ENCODE data around the gene CD79A.

The CD79A gene

DNA sequence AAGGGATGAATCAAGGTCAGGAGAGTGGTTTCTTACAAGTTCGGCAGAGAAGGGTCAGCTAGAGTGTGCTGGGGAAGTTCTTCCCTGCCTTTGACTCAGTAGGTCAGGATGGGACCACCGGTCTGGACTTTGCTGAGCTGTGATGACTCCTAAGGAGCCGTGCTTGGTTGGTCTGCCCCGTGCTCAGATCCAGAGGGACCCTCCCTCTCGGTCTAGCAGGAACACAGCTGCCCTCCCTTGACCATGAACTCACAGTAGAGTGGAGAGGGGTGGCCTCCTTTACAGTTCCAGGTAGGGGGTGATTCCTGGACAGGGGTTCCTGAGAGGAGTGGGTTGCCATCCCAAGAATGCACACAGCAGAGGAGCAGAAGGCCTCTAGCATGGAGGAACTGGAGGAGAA, 12.7 kb upstream of the CD79A start:
- TF ChIP-seq, protein P1, sequence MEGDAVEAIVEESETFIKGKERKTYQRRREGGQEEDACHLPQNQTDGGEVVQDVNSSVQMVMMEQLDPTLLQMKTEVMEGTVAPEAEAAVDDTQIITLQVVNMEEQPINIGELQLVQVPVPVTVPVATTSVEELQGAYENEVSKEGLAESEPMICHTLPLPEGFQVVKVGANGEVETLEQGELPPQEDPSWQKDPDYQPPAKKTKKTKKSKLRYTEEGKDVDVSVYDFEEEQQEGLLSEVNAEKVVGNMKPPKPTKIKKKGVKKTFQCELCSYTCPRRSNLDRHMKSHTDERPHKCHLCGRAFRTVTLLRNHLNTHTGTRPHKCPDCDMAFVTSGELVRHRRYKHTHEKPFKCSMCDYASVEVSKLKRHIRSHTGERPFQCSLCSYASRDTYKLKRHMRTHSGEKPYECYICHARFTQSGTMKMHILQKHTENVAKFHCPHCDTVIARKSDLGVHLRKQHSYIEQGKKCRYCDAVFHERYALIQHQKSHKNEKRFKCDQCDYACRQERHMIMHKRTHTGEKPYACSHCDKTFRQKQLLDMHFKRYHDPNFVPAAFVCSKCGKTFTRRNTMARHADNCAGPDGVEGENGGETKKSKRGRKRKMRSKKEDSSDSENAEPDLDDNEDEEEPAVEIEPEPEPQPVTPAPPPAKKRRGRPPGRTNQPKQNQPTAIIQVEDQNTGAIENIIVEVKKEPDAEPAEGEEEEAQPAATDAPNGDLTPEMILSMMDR (IDR thresholded peaks at IDR 0.05; ENCODE audit: unreplicated experiment in 3 of 3), result no peak

GRCh38 chr19:41866284-41866683, 10.8 kb upstream of the CD79A start:
- H3K4me1 Mint-ChIP-seq, result peaks cover 38% of the 10 kb centered on the region
- H3K36me3 Mint-ChIP-seq (ENCODE audit: low read depth), result peaks cover 62% of the 10 kb centered on the region
- no peak overlapping the region for H3K27ac Mint-ChIP-seq
- H3K27me3 Mint-ChIP-seq (ENCODE audit: low read depth), result no peaks in the 10 kb centered on the region
- TF ChIP-seq, protein P1 (IDR thresholded peaks at IDR 0.05; ENCODE audit: unreplicated experiment in 3 of 3), result no peak
- H3K4me3 Mint-ChIP-seq, result no peak overlapping the region
- H3K9me3 Mint-ChIP-seq, result no peaks in the 10 kb centered on the region

More for the DNA sequence above, 12.7 kb upstream of the CD79A start:
- H3K4me3 Mint-ChIP-seq, result peak overlapping the region in 2 of 3 experiments; percentile 12 to 56
- H3K9me3 Mint-ChIP-seq, result no peaks in the 10 kb centered on the region
- H3K4me1 Mint-ChIP-seq, result peaks cover 45% of the 10 kb centered on the region
- peaks cover 60% of the 10 kb centered on the region for H3K36me3 Mint-ChIP-seq (ENCODE audit: low read depth)
- no peaks in the 10 kb centered on the region for H3K27me3 Mint-ChIP-seq (ENCODE audit: low read depth)
- H3K27ac Mint-ChIP-seq, result no peak overlapping the region

DNA sequence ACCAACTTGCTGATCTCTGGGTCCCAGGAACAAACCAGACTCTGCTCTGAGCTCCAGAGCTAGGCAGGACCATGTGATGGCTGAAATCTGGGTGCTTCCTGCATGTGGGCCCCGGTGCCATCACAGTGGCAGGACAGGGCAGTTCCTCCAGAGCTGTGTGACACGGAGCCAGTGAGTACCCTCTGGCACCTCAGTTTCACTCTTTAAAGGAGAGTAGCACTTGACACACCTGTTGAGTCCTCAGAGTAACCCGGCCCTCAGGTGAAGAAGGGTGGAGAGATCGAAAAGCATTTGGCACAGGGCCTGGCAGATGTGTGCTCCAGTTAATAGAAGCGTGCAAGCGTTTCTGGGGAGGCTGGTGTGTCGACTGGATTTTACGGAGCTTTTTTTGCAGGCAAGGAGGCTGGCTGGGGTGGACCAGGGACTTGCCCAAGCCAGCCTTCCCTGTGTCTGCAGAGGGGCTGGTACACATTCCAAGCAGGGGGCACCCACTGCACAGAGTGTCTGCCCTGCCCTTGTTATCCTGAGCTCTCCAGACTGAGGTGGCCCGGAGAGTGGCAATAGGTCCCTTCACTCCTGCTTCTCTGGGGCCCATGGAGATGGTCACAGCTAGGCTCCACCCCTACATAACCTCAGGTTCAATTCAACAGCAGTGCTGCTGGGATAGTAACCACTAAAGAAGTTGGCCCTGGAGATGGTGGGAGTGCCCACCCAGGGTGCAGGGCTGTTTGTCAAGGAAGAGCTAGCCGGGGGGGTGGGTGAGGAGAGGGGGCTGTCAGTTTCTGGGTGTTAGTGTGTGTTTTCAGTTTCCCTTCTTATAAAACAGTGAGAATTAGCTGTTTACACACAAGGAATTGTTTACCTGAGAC, 8.7 kb upstream of the CD79A start:
- no peaks in the 10 kb centered on the region for H3K27me3 Mint-ChIP-seq (ENCODE audit: low read depth)
- TF ChIP-seq, protein P1 (IDR thresholded peaks at IDR 0.05; ENCODE audit: unreplicated experiment in 3 of 3), result no peak
- H3K27ac Mint-ChIP-seq, result peak overlapping the region in 1 of 3 experiments; percentile 28
- H3K4me3 Mint-ChIP-seq, result no peak overlapping the region
- H3K9me3 Mint-ChIP-seq, result no peaks in the 10 kb centered on the region
- H3K36me3 Mint-ChIP-seq (ENCODE audit: low read depth), result peaks cover 44% of the 10 kb centered on the region
- H3K4me1 Mint-ChIP-seq, result peaks cover 20% of the 10 kb centered on the region

DNA sequence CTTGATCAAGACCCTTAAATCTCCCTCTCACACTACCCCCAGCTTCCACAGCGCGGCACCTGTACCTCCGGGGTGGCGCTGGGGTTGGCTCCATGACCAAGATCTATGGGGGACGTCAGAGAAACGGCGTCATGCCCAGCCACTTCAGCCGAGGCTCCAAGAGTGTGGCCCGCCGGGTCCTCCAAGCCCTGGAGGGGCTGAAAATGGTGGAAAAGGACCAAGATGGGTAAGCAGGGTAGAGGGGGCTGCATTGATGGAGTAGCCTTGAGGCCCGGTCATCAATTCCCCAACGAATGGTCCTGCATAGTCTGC, 8.1 kb upstream of the CD79A start:
- H3K36me3 Mint-ChIP-seq (ENCODE audit: low read depth), result peaks cover 39% of the 10 kb centered on the region
- TF ChIP-seq, protein P1 (IDR thresholded peaks at IDR 0.05; ENCODE audit: unreplicated experiment in 3 of 3), result no peak
- no peak overlapping the region for H3K27ac Mint-ChIP-seq
- peaks cover 16% of the 10 kb centered on the region for H3K4me1 Mint-ChIP-seq
- H3K4me3 Mint-ChIP-seq, result no peak overlapping the region
- no peaks in the 10 kb centered on the region for H3K9me3 Mint-ChIP-seq
- H3K27me3 Mint-ChIP-seq (ENCODE audit: low read depth), result no peaks in the 10 kb centered on the region

- H3K27ac Mint-ChIP-seq, result no peak overlapping the region
- H3K9me3 Mint-ChIP-seq, result no peaks in the 10 kb centered on the region
- peaks cover 11% of the 10 kb centered on the region for H3K4me1 Mint-ChIP-seq
- H3K27me3 Mint-ChIP-seq (ENCODE audit: low read depth), result no peaks in the 10 kb centered on the region
- H3K4me3 Mint-ChIP-seq, result no peak overlapping the region
- H3K36me3 Mint-ChIP-seq (ENCODE audit: low read depth), result peaks cover 34% of the 10 kb centered on the region
- TF ChIP-seq, protein P1 (IDR thresholded peaks at IDR 0.05; ENCODE audit: unreplicated experiment in 3 of 3), result no peak
These were observed 7.6 kb upstream of the CD79A start for GRCh38 chr19:41869374-41869955.
